IMR-90 (cell line): ENCODE data around the gene ENO4. TPM values are rescaled to one million over a fixed set of nuclear protein-coding genes. Genes with fewer than 3 reads are reported as not detected.

Experiments
- ATAC-seq: fragments of 200-7000 bp; cut with Tn5 transposase; 2 replicates; pipeline ENCODE4 v1.9.1; 2020; ENCODE audit warnings: low read depth, mild to moderate bottlenecking, moderate library complexity
- BruUV-seq: library from RNA; stranded (reverse); fragments of 400-500 nt; replicated peaks from 2 replicates; lab custom pipeline; 2021; lab: Mats Ljungman, UMichigan
- CTCF ChIA-PET: fragments of 300-600 bp; formaldehyde crosslinking; extraction: SDS; loops from one replicate; lab custom pipeline; 2021; ENCODE audit warnings: antibody characterized with exemption; lab: Yijun Ruan, JAX
- POLR2A ChIA-PET: fragments of 300-600 bp; sonication (Branson Sonifier 250); formaldehyde crosslinking; loops from one replicate; lab custom pipeline; 2022; ENCODE audit warnings: antibody characterized with exemption; ENCODE audit not compliant: unreplicated experiment; lab: Charles Lee
- DNase-seq: peaks from one replicate; pipeline ENCODE4 v3.0.0; 2013
- H2AFZ ChIP-seq: replicated peaks from 2 replicates; pipeline ENCODE3; 2013; ENCODE audit warnings: low read length, mild to moderate bottlenecking; ENCODE audit not compliant: poor library complexity
- H2AK5ac ChIP-seq: 2 replicates; pipeline ENCODE4 v1.6.1; 2013; ENCODE audit warnings: low read depth, low read length, inconsistent platforms
- H2AK9ac ChIP-seq: replicated peaks from 2 replicates; pipeline ENCODE3; 2013; ENCODE audit warnings: mild to moderate bottlenecking, low read depth, low read length, moderate library complexity; ENCODE audit not compliant: poor library complexity
- H2BK120ac ChIP-seq: 2 replicates; pipeline ENCODE4 v1.6.1; 2013; ENCODE audit warnings: low read depth, low read length, inconsistent platforms
- H2BK15ac ChIP-seq: 3 replicates; pipeline ENCODE4 v1.6.1; 2013; ENCODE audit warnings: low read depth, low read length, inconsistent platforms
- H2BK20ac ChIP-seq: 2 replicates; pipeline ENCODE4 v1.6.1; 2013; ENCODE audit warnings: low read depth, mild to moderate bottlenecking, inconsistent platforms, low read length, moderate library complexity
- H2BK5ac ChIP-seq: 2 replicates; pipeline ENCODE4 v1.6.1; 2013; ENCODE audit warnings: mild to moderate bottlenecking, low read depth, low read length, inconsistent platforms; ENCODE audit not compliant: poor library complexity, severe bottlenecking
- H3K14ac ChIP-seq: replicated peaks from 2 replicates; pipeline ENCODE4 v1.6.1; 2013; ENCODE audit warnings: low read depth, low read length, inconsistent platforms
- H3K18ac ChIP-seq: 2 replicates; pipeline ENCODE4 v1.6.1; 2013; ENCODE audit warnings: low read depth, low read length, control low read depth
- H3K23ac ChIP-seq: 2 replicates; pipeline ENCODE4 v1.6.1; 2013; ENCODE audit warnings: low read depth, low read length, inconsistent platforms
- H3K27ac ChIP-seq: 2 replicates; pipeline ENCODE4 v1.5.1; 2013; ENCODE audit warnings: mild to moderate bottlenecking, control low read depth, low read length; ENCODE audit not compliant: insufficient read depth
- H3K27me3 ChIP-seq: 2 replicates; pipeline ENCODE4 v1.6.1; 2013; ENCODE audit warnings: low read length; ENCODE audit not compliant: control insufficient read depth, insufficient read depth
- H3K36me3 ChIP-seq: 2 replicates; pipeline ENCODE4 v1.6.1; 2013; ENCODE audit warnings: low read length, mixed read lengths; ENCODE audit not compliant: control insufficient read depth, insufficient read depth
- H3K4ac ChIP-seq: 2 replicates; pipeline ENCODE4 v1.6.1; 2013; ENCODE audit warnings: low read depth, low read length, inconsistent platforms
- H3K4me1 ChIP-seq: 2 replicates; pipeline ENCODE4 v1.6.1; 2013; ENCODE audit warnings: low read length, mixed read lengths; ENCODE audit not compliant: control insufficient read depth, insufficient read depth
- H3K4me2 ChIP-seq: 2 replicates; pipeline ENCODE4 v1.6.1; 2013; ENCODE audit warnings: low read depth, mild to moderate bottlenecking, control low read depth, low read length, moderate library complexity
- H3K4me3 ChIP-seq: 2 replicates; pipeline ENCODE4 v1.5.1; 2013; ENCODE audit warnings: low read depth, mild to moderate bottlenecking, control low read depth, low read length, moderate library complexity; ENCODE audit not compliant: insufficient read depth
- H3K56ac ChIP-seq: 2 replicates; pipeline ENCODE4 v1.6.1; 2013; ENCODE audit warnings: low read length, inconsistent platforms; ENCODE audit not compliant: insufficient read depth; ENCODE audit errors: extremely low read depth
- H3K79me1 ChIP-seq, 2 experiments: 2 replicates each; pipeline ENCODE4 v1.6.1; 2013; ENCODE audit warnings: low read length in 2 of 2, inconsistent platforms in 1 of 2, low read depth in 1 of 2
- H3K9ac ChIP-seq: 2 replicates; pipeline ENCODE4 v1.6.1; 2013; ENCODE audit warnings: low read depth, low read length, control low read depth
- H3K9me1 ChIP-seq: 2 replicates; pipeline ENCODE4 v1.6.1; 2013; ENCODE audit warnings: low read length, inconsistent platforms; ENCODE audit not compliant: insufficient read depth
- H3K9me3 ChIP-seq: 2 replicates; pipeline ENCODE4 v1.6.1; 2013; ENCODE audit warnings: low read length; ENCODE audit not compliant: control insufficient read depth, insufficient read depth
- H4K20me1 ChIP-seq: 2 replicates; pipeline ENCODE4 v1.6.1; 2013; ENCODE audit warnings: low read length, inconsistent platforms; ENCODE audit not compliant: insufficient read depth
- H4K5ac ChIP-seq: 2 replicates; pipeline ENCODE4 v1.6.1; 2013; ENCODE audit warnings: mild to moderate bottlenecking, low read depth, low read length, control low read depth
- H4K8ac ChIP-seq, 2 experiments: 2 replicates each; pipeline ENCODE4 v1.6.1; 2013; ENCODE audit warnings: low read depth in 2 of 2, low read length in 2 of 2, control low read depth in 1 of 2, inconsistent platforms in 1 of 2
- H4K91ac ChIP-seq: 2 replicates; pipeline ENCODE4 v1.6.1; 2013; ENCODE audit warnings: low read depth, low read length, inconsistent platforms; ENCODE audit not compliant: insufficient read depth
- BHLHE40 ChIP-seq: fragments of 150-350 bp; IDR thresholded peaks from 2 replicates; pipeline ENCODE4 v1.6.1; 2016; ENCODE audit warnings: mild to moderate bottlenecking, low read depth, low read length
- CEBPB ChIP-seq: IDR thresholded peaks from 2 replicates; pipeline ENCODE4 v1.6.1; 2012; ENCODE audit warnings: low read depth, low read length, improper control_type of control experiment
- CHD1 ChIP-seq: IDR thresholded peaks from 2 replicates; pipeline ENCODE4 v1.6.1; 2012; ENCODE audit warnings: low read depth, low read length, improper control_type of control experiment
- FOS ChIP-seq: fragments of 150-350 bp; IDR thresholded peaks from 2 replicates; pipeline ENCODE4 v1.6.1; 2016; ENCODE audit warnings: low read depth, low read length
- MAFK ChIP-seq: IDR thresholded peaks from 2 replicates; pipeline ENCODE4 v1.6.1; 2012; ENCODE audit warnings: low read depth, low read length, improper control_type of control experiment
- MAZ ChIP-seq: IDR thresholded peaks from 2 replicates; pipeline ENCODE4 v1.6.1; 2012; ENCODE audit warnings: low read depth, mild to moderate bottlenecking, low read length, improper control_type of control experiment, moderate library complexity, borderline replicate concordance
- MXI1 ChIP-seq: IDR thresholded peaks from 2 replicates; pipeline ENCODE4 v1.6.1; 2012; ENCODE audit warnings: low read depth, mild to moderate bottlenecking, low read length, moderate library complexity, borderline replicate concordance
- NFE2L2 ChIP-seq: fragments of 150-350 bp; IDR thresholded peaks from 2 replicates; pipeline ENCODE4 v1.6.1; 2016; ENCODE audit warnings: low read depth, mild to moderate bottlenecking, low read length
- POLR2A ChIP-seq: IDR thresholded peaks from 2 replicates; pipeline ENCODE4 v1.6.1; 2012; ENCODE audit warnings: mild to moderate bottlenecking, low read depth, low read length
- RAD21 ChIP-seq: IDR thresholded peaks from 2 replicates; pipeline ENCODE4 v1.6.1; 2012; ENCODE audit warnings: low read length, improper control_type of control experiment
- RCOR1 ChIP-seq: IDR thresholded peaks from 2 replicates; pipeline ENCODE4 v1.6.1; 2012; ENCODE audit warnings: mild to moderate bottlenecking, low read length, improper control_type of control experiment; ENCODE audit not compliant: insufficient replicate concordance
- RFX5 ChIP-seq: IDR thresholded peaks from 2 replicates; pipeline ENCODE4 v1.8.0; 2012; ENCODE audit warnings: low read depth, mild to moderate bottlenecking, low read length, moderate library complexity
- SMC3 ChIP-seq: fragments of 150-350 bp; IDR thresholded peaks from 2 replicates; pipeline ENCODE4 v1.6.1; 2016; ENCODE audit warnings: low read depth, mild to moderate bottlenecking, antibody characterized with exemption, low read length, moderate library complexity
- whole genome bisulfite sequencing, 2 experiments: methylation state at CpG; one replicate each; pipeline versions ENCODE4 v1.1.5 to v1.1.7; 2013; ENCODE audit warnings: missing lambda C conversion rate in 2 of 2; ENCODE audit not compliant: insufficient read length in 1 of 2; ENCODE audit errors: extremely low coverage in 2 of 2; 5-methylcytosine and 5-hydroxymethylcytosine counted together
- dilution Hi-C: fragments of 300-500 bp; cut with HindIII; formaldehyde crosslinking; loops from one replicate; pipeline ENCODE4 v1.14.3; 2018; ENCODE audit warnings: low sequenced_read_pairs; ENCODE audit not compliant: unreplicated experiment
- in situ Hi-C: fragments of 300-500 bp; cut with MboI; formaldehyde crosslinking; loops from 3 replicates; pipeline ENCODE4 v1.14.3; 2019; ENCODE audit warnings: low sequenced_read_pairs, inconsistent platforms, mixed read lengths
- intact Hi-C: fragments of 100-400 bp; cut with micrococcal nuclease; formaldehyde crosslinking; loops from 2 replicates; pipeline ENCODE4 v1.10.0; 2022
- polyA plus RNA-seq, 3 experiments: library from polyadenylated mRNA; depleted of rRNA; stranded (reverse); fragments of >200 nt; gene quantifications; 2 replicates each; pipeline ENCODE4 v1.2.3, GENCODE V29; 2012; ENCODE audit warnings: low replicate concordance in 1 of 3
- total RNA-seq: library from RNA; depleted of rRNA; stranded (reverse); fragments of >200 nt; gene quantifications from 2 replicates; pipeline ENCODE4 v1.2.3, GENCODE V29; 2012
- TF ChIP-seq, protein P1 (sequence below): conservative IDR thresholded peaks from 2 replicates; pipeline ENCODE4 v1.5.1; 2012; ENCODE audit warnings: mild to moderate bottlenecking, low read depth, low read length, improper control_type of control experiment
- TF ChIP-seq, protein P2 (sequence below): fragments of 150-350 bp; IDR thresholded peaks from 2 replicates; pipeline ENCODE4 v1.6.1; 2017; ENCODE audit warnings: mild to moderate bottlenecking, antibody characterized with exemption, low read length, low read depth
- TF ChIP-seq, protein P3 (sequence below): fragments of 150-350 bp; IDR thresholded peaks from 2 replicates; pipeline ENCODE4 v1.6.1; 2016; ENCODE audit warnings: low read depth, mild to moderate bottlenecking, low read length, moderate library complexity, borderline replicate concordance

The ENO4 gene
- total and polyA plus RNA-seq, 2 of the 4 experiments (the other 2 are of a cell fraction): under 0.01 to 0.05 TPM

DNA sequence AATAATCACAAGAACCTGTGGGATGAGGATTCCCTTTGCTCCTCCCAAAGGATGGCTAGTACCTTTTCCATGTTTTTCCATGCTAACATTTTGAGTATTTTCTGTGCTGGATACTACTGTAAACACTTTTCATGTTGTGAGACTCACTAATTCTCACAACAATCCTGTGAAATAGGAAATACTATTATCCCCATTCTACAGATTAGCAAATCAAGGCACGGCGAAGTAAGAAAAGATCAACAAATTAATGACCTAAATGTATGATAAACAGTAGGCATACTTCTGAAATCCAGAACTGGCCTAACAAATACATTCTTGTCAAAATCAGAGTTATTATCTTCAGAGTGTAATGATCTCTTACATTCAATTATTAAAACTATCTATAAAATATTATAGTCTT, 69.3 kb downstream of the ENO4 start:
- Histone ChIP-seq H4K20me1 (no peaks in the 10 kb centered on the region), H2AFZ (no peak overlapping the region), H3K36me3 (no peaks in the 10 kb centered on the region), H3K23ac (no peak overlapping the region), H2AK5ac (no peak overlapping the region), H2BK5ac (no peak overlapping the region), H3K9ac (no peak overlapping the region), H4K8ac (no peak overlapping the region), H3K9me1 (no peaks in the 10 kb centered on the region), H3K56ac (no peak overlapping the region), H2BK20ac (no peak overlapping the region), H3K4ac (no peak overlapping the region), H3K27me3 (no peaks in the 10 kb centered on the region), H2AK9ac (no peak overlapping the region), H3K9me3 (no peaks in the 10 kb centered on the region), H3K27ac (no peak overlapping the region), H4K5ac (no peak overlapping the region), H3K4me2 (no peak overlapping the region), H3K14ac (no peak overlapping the region), H2BK15ac (no peak overlapping the region), H4K91ac (no peak overlapping the region), H3K18ac (no peak overlapping the region), H3K4me1 (no peaks in the 10 kb centered on the region), H3K79me1 (no peaks in the 10 kb centered on the region), H2BK120ac (no peak overlapping the region), H3K4me3 (no peak overlapping the region)
- intact Hi-C loops: no loop called here
- ChIA-PET CTCF (no interaction called here), POLR2A (no interaction called here)
- WGBS, 2 experiments: no CpG with 5 or more reads among the region's 2 CpGs
- no peak for TF ChIP-seq NFE2L2
- TF ChIP-seq MAZ: no peak
- no peak for TF ChIP-seq MXI1
- TF ChIP-seq SMC3: no peak
- no peak for TF ChIP-seq CEBPB
- no peak for TF ChIP-seq RAD21
- TF ChIP-seq, protein P1, sequence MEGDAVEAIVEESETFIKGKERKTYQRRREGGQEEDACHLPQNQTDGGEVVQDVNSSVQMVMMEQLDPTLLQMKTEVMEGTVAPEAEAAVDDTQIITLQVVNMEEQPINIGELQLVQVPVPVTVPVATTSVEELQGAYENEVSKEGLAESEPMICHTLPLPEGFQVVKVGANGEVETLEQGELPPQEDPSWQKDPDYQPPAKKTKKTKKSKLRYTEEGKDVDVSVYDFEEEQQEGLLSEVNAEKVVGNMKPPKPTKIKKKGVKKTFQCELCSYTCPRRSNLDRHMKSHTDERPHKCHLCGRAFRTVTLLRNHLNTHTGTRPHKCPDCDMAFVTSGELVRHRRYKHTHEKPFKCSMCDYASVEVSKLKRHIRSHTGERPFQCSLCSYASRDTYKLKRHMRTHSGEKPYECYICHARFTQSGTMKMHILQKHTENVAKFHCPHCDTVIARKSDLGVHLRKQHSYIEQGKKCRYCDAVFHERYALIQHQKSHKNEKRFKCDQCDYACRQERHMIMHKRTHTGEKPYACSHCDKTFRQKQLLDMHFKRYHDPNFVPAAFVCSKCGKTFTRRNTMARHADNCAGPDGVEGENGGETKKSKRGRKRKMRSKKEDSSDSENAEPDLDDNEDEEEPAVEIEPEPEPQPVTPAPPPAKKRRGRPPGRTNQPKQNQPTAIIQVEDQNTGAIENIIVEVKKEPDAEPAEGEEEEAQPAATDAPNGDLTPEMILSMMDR: no peak
- TF ChIP-seq RFX5: no peak
- no peak for TF ChIP-seq CHD1
- TF ChIP-seq, protein P2, sequence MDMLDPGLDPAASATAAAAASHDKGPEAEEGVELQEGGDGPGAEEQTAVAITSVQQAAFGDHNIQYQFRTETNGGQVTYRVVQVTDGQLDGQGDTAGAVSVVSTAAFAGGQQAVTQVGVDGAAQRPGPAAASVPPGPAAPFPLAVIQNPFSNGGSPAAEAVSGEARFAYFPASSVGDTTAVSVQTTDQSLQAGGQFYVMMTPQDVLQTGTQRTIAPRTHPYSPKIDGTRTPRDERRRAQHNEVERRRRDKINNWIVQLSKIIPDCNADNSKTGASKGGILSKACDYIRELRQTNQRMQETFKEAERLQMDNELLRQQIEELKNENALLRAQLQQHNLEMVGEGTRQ: no peak
- TF ChIP-seq RCOR1: no peak
- TF ChIP-seq MAFK: no peak
- no peak for TF ChIP-seq FOS
- no peak for TF ChIP-seq POLR2A
- TF ChIP-seq BHLHE40: no peak
- TF ChIP-seq, protein P3, sequence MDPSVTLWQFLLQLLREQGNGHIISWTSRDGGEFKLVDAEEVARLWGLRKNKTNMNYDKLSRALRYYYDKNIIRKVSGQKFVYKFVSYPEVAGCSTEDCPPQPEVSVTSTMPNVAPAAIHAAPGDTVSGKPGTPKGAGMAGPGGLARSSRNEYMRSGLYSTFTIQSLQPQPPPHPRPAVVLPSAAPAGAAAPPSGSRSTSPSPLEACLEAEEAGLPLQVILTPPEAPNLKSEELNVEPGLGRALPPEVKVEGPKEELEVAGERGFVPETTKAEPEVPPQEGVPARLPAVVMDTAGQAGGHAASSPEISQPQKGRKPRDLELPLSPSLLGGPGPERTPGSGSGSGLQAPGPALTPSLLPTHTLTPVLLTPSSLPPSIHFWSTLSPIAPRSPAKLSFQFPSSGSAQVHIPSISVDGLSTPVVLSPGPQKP: no peak
- in situ Hi-C loops: no loop called here
- dilution Hi-C loops: no loop called here
- no peak for DNase-seq
- BruUV-seq: no TSS peak
- no peak for ATAC-seq
